Measurements from ENCODE around the gene SIM1.

The SIM1 gene

DNA sequence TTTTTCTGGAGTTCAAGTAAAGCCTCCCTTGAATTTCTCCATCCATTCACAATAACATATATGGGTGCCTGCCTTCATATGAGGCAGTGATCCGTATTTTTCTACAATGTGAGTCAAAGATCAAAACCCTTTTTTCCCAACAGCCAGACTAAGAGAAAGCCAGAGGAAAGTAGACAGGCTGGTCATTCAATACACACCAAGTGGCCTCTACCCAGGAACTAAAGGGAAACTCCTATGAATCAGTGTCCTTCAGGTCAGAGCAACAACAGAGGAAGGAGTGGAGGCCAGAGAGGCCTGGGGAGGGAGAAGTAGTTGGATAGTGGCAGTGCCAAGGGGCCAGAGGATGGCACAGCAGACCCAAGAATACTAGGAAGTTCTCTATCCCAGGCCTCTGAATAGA, 23.8 kb downstream of the SIM1 start:
- H3K27me3 ChIP-seq (ENCODE audit: control insufficient read depth, insufficient read depth, low read length): peaks cover 30% of the 10 kb centered on the region
- H3K27ac ChIP-seq (ENCODE audit: low read depth, low read length): no peak overlapping the region
- H3K9ac ChIP-seq (ENCODE audit: low read length): no peak overlapping the region
- H3K4me1 ChIP-seq (ENCODE audit: control insufficient read depth, insufficient read depth, low read length): no peaks in the 10 kb centered on the region
- no peaks in the 10 kb centered on the region for H3K9me3 ChIP-seq (ENCODE audit: control insufficient read depth, insufficient read depth, low read depth, low read length)
- H3K36me3 ChIP-seq (ENCODE audit: control insufficient read depth, insufficient read depth, low read length): no peaks in the 10 kb centered on the region
- no peak overlapping the region for H3K4me3 ChIP-seq (ENCODE audit: low read depth, low read length)

GRCh38 chr6:100435299-100435698, 29.4 kb downstream of the SIM1 start:
- H3K27me3 ChIP-seq (ENCODE audit: control insufficient read depth, insufficient read depth, low read length): no peaks in the 10 kb centered on the region
- no peak overlapping the region for H3K4me3 ChIP-seq (ENCODE audit: low read depth, low read length)
- peaks cover 9% of the 10 kb centered on the region; the same call in 1 of the 2 replicates for H3K4me1 ChIP-seq (ENCODE audit: control insufficient read depth, insufficient read depth, low read length)
- no peak overlapping the region for H3K27ac ChIP-seq (ENCODE audit: low read depth, low read length)
- H3K9me3 ChIP-seq (ENCODE audit: control insufficient read depth, insufficient read depth, low read depth, low read length): no peaks in the 10 kb centered on the region
- H3K9ac ChIP-seq (ENCODE audit: low read length): no peak overlapping the region
- no peaks in the 10 kb centered on the region for H3K36me3 ChIP-seq (ENCODE audit: control insufficient read depth, insufficient read depth, low read length)

DNA sequence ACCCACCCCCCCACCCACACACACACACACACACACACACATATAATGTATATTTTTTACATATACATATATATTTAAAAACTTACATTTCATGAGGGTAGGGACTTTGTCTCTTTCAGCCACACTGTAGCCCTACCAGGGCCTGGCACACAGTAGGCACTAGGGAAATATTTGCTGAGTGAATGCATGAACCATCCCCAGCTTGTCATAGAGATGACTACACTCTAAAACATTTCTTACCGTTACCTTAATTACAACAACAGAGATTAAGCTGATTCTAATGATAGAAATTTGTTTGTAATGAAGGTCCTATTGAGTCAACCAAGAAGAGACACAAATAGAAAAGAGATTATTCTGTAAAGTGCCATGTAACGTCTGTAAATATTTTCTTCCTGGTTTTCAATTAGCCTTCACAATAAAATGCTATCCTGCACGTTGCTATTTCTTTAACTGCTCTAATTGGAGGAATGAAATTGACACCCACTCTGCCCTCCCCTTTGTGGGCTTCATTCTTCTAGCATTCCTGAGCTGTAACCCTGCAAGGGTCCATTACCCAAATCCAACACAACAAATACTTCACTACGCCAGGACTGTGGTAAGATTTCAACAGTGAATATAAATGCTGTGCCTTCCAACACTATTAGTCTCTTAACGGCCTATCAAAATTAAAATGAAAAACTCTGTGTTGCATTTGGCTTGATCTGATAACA, 30.8 kb downstream of the SIM1 start:
- no peak overlapping the region for H3K27ac ChIP-seq (ENCODE audit: low read depth, low read length)
- H3K4me3 ChIP-seq (ENCODE audit: low read depth, low read length): no peak overlapping the region
- no peaks in the 10 kb centered on the region for H3K27me3 ChIP-seq (ENCODE audit: control insufficient read depth, insufficient read depth, low read length)
- no peak overlapping the region for H3K9ac ChIP-seq (ENCODE audit: low read length)
- H3K36me3 ChIP-seq (ENCODE audit: control insufficient read depth, insufficient read depth, low read length): no peaks in the 10 kb centered on the region
- no peaks in the 10 kb centered on the region for H3K9me3 ChIP-seq (ENCODE audit: control insufficient read depth, insufficient read depth, low read depth, low read length)
- peaks cover 9% of the 10 kb centered on the region; the same call in 1 of the 2 replicates for H3K4me1 ChIP-seq (ENCODE audit: control insufficient read depth, insufficient read depth, low read length)

DNA sequence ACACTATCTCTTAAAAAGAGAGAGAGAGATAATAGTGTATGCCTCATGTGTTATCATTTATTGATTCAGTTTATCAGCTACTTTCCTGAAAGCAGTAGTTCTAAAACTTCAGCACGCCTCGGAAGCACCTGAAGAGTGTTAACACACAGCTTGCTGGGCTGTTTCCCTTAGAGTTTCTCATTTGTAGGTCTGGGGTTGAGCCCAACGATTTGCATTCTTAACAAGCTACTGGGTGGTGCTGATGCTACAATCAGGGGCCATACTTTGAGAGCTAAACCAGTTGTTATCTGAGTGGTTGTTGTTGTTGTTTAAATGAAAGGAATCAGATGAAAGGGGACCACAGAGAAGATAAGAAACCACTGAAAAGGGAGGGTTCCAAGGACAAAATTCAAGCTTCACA, 32.6 kb downstream of the SIM1 start:
- Histone ChIP-seq H3K36me3 (ENCODE audit: control insufficient read depth, insufficient read depth, low read length) (no peaks in the 10 kb centered on the region), H3K27me3 (ENCODE audit: control insufficient read depth, insufficient read depth, low read length) (no peaks in the 10 kb centered on the region), H3K9me3 (ENCODE audit: control insufficient read depth, insufficient read depth, low read depth, low read length) (no peaks in the 10 kb centered on the region), H3K4me1 (ENCODE audit: control insufficient read depth, insufficient read depth, low read length) (peaks cover 9% of the 10 kb centered on the region; the same call in 1 of the 2 replicates), H3K4me3 (ENCODE audit: low read depth, low read length) (no peak overlapping the region), H3K27ac (ENCODE audit: low read depth, low read length) (no peak overlapping the region), H3K9ac (ENCODE audit: low read length) (no peak overlapping the region)

GRCh38 chr6:100430962-100431361, 33.8 kb downstream of the SIM1 start:
- no peak overlapping the region for H3K4me3 ChIP-seq (ENCODE audit: low read depth, low read length)
- H3K36me3 ChIP-seq (ENCODE audit: control insufficient read depth, insufficient read depth, low read length): no peaks in the 10 kb centered on the region
- no peak overlapping the region for H3K9ac ChIP-seq (ENCODE audit: low read length)
- H3K27me3 ChIP-seq (ENCODE audit: control insufficient read depth, insufficient read depth, low read length): no peaks in the 10 kb centered on the region
- H3K9me3 ChIP-seq (ENCODE audit: control insufficient read depth, insufficient read depth, low read depth, low read length): no peaks in the 10 kb centered on the region
- peaks cover 9% of the 10 kb centered on the region; the same call in 1 of the 2 replicates for H3K4me1 ChIP-seq (ENCODE audit: control insufficient read depth, insufficient read depth, low read length)
- H3K27ac ChIP-seq (ENCODE audit: low read depth, low read length): no peak overlapping the region

DNA sequence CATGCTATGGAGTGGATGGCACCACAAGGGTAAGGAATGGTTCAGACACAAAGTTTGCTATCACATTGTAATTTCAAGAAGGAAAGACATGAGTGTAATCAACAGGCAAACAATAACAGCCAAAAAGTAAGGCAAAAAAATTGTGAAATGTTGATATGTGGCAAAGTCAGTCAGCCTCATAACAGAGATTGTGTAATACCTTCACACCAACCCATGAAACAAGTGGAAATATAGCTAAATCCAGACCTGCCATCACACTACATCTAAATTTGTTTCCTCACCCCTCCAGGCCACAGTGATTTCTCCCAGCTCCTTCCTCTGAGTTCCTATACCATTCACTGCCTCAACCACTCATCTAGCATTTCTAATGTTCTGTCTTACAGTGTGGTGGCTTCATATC, 37.3 kb downstream of the SIM1 start:
- no peaks in the 10 kb centered on the region for H3K9me3 ChIP-seq (ENCODE audit: control insufficient read depth, insufficient read depth, low read depth, low read length)

DNA sequence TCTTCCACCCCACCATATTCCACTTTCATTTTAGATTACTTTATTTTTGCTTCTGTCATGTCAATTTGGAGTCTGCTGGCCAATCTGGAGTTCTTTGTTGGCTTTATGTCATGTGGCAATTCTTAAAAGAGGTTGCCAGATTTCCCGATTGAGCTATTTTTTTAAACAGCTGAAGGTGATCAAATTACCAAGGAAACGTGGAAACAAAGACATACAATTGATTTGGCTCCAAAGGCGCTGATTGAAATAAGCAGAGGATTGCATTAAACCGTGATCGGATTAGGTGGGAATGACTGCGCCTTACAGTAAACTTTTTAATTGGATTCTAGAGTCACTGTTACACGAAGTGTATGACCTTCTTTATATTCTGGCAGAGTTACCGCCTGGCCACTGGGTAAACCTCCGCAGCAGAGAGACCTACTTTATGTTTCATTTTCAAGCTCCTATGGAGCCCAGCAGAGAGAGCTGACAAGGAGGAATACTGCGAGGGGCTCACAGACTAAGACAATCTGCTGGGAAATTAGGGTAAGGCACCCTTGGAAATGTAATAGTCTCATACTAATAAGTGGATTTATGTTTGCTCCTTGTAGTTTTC, 37.9 kb downstream of the SIM1 start:
- no peak overlapping the region for H3K4me3 ChIP-seq (ENCODE audit: low read depth, low read length)
- no peaks in the 10 kb centered on the region for H3K36me3 ChIP-seq (ENCODE audit: control insufficient read depth, insufficient read depth, low read length)
- no peak overlapping the region for H3K27ac ChIP-seq (ENCODE audit: low read depth, low read length)
- H3K27me3 ChIP-seq (ENCODE audit: control insufficient read depth, insufficient read depth, low read length): no peaks in the 10 kb centered on the region
- H3K9me3 ChIP-seq (ENCODE audit: control insufficient read depth, insufficient read depth, low read depth, low read length): no peaks in the 10 kb centered on the region
- H3K9ac ChIP-seq (ENCODE audit: low read length): no peak overlapping the region
- no peaks in the 10 kb centered on the region; the same call in 1 of the 2 replicates for H3K4me1 ChIP-seq (ENCODE audit: control insufficient read depth, insufficient read depth, low read length)

More for the DNA sequence above, 37.3 kb downstream of the SIM1 start:
- no peaks in the 10 kb centered on the region for H3K27me3 ChIP-seq (ENCODE audit: control insufficient read depth, insufficient read depth, low read length)
- no peak overlapping the region for H3K27ac ChIP-seq (ENCODE audit: low read depth, low read length)
- H3K36me3 ChIP-seq (ENCODE audit: control insufficient read depth, insufficient read depth, low read length): no peaks in the 10 kb centered on the region
- no peak overlapping the region for H3K9ac ChIP-seq (ENCODE audit: low read length)
- no peak overlapping the region for H3K4me3 ChIP-seq (ENCODE audit: low read depth, low read length)
- no peaks in the 10 kb centered on the region; the same call in 1 of the 2 replicates for H3K4me1 ChIP-seq (ENCODE audit: control insufficient read depth, insufficient read depth, low read length)

DNA sequence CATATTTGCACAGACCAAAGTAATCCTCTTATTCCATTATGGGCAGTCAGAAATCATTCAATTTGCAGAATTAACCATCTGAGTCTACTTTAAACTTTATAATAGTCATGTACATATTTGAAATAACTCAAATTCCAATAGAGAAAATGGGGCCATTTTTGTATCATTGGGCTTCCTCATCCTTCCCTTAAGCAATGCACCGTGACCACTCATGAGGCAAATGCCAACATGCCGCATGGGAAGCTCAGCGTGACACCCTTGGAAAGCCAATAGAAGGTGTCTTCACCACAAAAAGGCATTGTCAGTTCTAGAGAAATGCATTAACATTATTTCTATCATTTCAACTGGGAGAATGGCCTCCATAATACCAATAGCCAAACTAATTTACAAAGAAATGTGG, 38.5 kb downstream of the SIM1 start:
- no peak overlapping the region for H3K9ac ChIP-seq (ENCODE audit: low read length)
- H3K27me3 ChIP-seq (ENCODE audit: control insufficient read depth, insufficient read depth, low read length): no peaks in the 10 kb centered on the region
- no peaks in the 10 kb centered on the region for H3K9me3 ChIP-seq (ENCODE audit: control insufficient read depth, insufficient read depth, low read depth, low read length)
- no peak overlapping the region for H3K27ac ChIP-seq (ENCODE audit: low read depth, low read length)
- no peaks in the 10 kb centered on the region for H3K36me3 ChIP-seq (ENCODE audit: control insufficient read depth, insufficient read depth, low read length)
- H3K4me3 ChIP-seq (ENCODE audit: low read depth, low read length): no peak overlapping the region
- peaks cover 2% of the 10 kb centered on the region; the same call in 1 of the 2 replicates for H3K4me1 ChIP-seq (ENCODE audit: control insufficient read depth, insufficient read depth, low read length)

GRCh38 chr6:100420711-100421110, 44.0 kb downstream of the SIM1 start:
- H3K36me3 ChIP-seq (ENCODE audit: control insufficient read depth, insufficient read depth, low read length): no peaks in the 10 kb centered on the region
- H3K27ac ChIP-seq (ENCODE audit: low read depth, low read length): no peak overlapping the region
- H3K4me1 ChIP-seq (ENCODE audit: control insufficient read depth, insufficient read depth, low read length): peaks cover 16% of the 10 kb centered on the region
- H3K9ac ChIP-seq (ENCODE audit: low read length): no peak overlapping the region
- no peaks in the 10 kb centered on the region for H3K9me3 ChIP-seq (ENCODE audit: control insufficient read depth, insufficient read depth, low read depth, low read length)
- no peak overlapping the region for H3K4me3 ChIP-seq (ENCODE audit: low read depth, low read length)
- no peaks in the 10 kb centered on the region for H3K27me3 ChIP-seq (ENCODE audit: control insufficient read depth, insufficient read depth, low read length)

GRCh38 chr6:100417036-100417435, 47.7 kb downstream of the SIM1 start:
- Histone ChIP-seq H3K9ac (ENCODE audit: low read length) (no peak overlapping the region), H3K27me3 (ENCODE audit: control insufficient read depth, insufficient read depth, low read length) (no peaks in the 10 kb centered on the region), H3K4me3 (ENCODE audit: low read depth, low read length) (no peak overlapping the region), H3K9me3 (ENCODE audit: control insufficient read depth, insufficient read depth, low read depth, low read length) (no peaks in the 10 kb centered on the region), H3K4me1 (ENCODE audit: control insufficient read depth, insufficient read depth, low read length) (peaks cover 16% of the 10 kb centered on the region), H3K27ac (ENCODE audit: low read depth, low read length) (no peak overlapping the region), H3K36me3 (ENCODE audit: control insufficient read depth, insufficient read depth, low read length) (no peaks in the 10 kb centered on the region)

- Histone ChIP-seq H3K4me3 (ENCODE audit: low read depth, low read length) (no peak overlapping the region), H3K36me3 (ENCODE audit: control insufficient read depth, insufficient read depth, low read length) (no peaks in the 10 kb centered on the region), H3K27me3 (ENCODE audit: control insufficient read depth, insufficient read depth, low read length) (no peaks in the 10 kb centered on the region), H3K27ac (ENCODE audit: low read depth, low read length) (no peak overlapping the region), H3K9ac (ENCODE audit: low read length) (no peak overlapping the region), H3K9me3 (ENCODE audit: control insufficient read depth, insufficient read depth, low read depth, low read length) (no peaks in the 10 kb centered on the region), H3K4me1 (ENCODE audit: control insufficient read depth, insufficient read depth, low read length) (peaks cover 9% of the 10 kb centered on the region)
Observed at GRCh38 chr6:100415768-100416167, 49.0 kb downstream of the SIM1 start.

Data from HUES6 (cell line).